HCEC 1CT (cell line): ENCODE data around the gene ELFN2.
A peak's percentile ranks its signal among the peaks of the same experiment; 100 is the strongest.

Experiments used
- DNase-seq: peaks from one replicate; pipeline ENCODE4 v3.0.0-alpha.2; 2017

ELFN2 gene

DNA sequence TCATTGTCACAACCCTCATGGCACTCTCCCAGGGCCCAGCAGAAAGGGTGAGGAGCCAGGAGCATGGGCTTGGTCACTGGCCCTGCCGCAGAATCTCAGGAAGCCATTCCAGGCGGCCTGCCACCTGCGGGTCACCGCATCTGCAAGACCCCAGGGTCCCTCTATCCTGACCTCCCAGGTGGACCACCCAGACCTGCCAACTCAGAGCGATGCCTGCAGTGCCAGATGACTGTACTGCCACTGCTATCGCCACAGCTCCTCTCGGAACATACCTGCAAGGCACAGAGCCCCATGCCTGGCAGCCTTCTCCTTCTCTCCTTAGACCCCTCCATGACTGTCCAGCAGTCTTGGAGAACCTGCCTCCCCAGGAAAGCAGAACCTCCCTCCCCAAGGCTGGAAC lies 26.4 kb upstream of the ELFN2 start:
- DNase-seq = no peak

DNA sequence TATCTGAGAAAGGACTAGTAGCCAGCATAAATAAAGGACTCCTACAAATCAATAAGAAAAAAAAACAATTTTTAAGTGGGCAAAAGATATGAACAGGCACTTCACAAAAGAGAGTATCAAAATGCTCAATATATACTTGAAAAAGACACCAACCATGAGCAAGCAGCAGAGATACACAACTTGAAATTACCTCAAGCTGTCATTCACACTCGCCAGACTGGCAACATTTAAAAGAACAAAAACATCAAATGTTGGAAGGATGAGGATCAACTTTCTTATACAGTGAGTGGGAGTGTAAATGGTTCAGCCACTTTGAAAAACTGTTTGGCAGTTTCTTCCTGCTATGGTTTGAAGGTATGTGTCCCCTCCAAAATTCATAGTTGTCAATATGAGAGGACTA lies 23.9 kb upstream of the ELFN2 start:
- DNase-seq = no peak

DNA sequence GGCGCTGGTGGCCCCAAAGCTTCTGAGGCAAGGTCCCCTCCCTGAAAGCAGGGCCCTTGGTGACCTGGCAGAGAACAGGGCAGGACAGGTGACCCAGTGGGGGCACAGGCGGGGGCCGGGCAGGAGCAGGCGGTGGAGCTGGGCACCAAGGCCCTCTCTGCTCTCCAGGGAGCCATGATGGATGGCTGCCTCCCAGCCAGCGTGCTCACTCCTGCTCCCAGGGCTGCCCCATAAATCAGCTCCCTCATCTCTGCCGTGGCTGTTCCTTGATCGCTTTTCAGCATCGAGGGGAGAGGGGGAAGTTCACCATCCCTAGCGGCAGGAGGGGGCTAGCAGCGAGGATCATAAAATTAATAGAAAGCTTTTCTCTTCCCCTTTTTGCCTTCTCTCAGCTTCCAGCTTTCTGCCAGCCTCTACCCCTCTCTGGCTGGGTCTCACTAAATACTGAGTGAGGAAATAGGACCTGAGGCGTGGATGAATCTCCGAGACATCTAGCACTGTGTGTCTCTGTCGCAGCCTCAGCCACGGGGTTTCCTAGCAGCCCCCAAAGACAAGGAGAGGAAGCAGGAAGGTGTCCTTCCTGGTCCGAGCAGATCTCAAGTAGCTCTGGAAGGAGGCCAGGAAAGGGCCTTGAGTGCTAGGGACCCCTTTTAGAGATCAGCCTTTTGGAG lies 22.2 kb upstream of the ELFN2 start:
- no peak for DNase-seq

DNA sequence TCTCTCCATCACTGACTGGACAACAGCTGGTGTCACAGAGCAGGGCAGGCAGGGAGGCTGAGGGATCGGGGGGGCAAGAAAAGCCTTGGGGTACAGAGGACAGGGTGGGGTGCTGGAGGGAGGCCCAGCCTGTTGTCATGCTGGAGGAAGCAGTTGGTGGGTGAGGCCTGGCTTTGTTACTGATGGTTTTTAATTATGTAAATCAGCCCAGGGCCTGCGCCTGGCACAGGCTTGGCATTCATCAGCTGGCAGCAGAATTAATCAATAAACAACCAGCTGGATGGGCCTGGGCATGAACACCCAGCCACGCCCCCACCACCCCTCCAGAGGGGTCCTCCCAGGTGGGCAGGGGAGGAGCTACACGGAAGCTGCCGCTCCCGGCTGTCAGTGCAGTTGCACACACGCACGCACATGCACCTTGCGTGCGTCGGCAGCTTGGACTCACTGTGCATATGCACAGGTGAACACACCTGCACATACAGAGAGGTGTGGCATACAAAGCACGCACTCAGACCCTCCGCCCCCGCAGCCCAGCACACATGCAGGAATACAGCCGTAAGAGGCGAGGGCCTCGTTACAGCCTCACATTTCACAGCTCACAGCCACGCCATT lies 21.3 kb upstream of the ELFN2 start:
- DNase-seq = no peak

DNA sequence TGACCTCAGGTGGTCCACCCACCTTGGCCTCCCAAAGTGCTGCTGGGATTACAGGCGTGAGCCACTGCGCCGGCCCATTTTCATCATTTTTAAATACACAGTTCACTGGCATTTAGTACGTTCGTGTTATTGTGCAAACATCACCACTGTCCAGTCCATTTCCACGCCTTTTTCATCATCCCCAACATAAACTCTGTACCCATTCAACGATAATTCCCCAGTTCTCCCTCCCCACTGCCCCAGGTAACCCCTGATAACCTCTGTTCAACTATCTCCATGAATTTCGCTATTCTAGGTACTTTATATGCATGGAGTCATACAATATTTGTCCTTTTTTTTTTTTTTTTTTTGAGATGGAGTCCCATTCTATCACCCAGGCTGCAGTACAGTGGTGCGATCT lies 18.2 kb upstream of the ELFN2 start:
- no peak for DNase-seq

DNA sequence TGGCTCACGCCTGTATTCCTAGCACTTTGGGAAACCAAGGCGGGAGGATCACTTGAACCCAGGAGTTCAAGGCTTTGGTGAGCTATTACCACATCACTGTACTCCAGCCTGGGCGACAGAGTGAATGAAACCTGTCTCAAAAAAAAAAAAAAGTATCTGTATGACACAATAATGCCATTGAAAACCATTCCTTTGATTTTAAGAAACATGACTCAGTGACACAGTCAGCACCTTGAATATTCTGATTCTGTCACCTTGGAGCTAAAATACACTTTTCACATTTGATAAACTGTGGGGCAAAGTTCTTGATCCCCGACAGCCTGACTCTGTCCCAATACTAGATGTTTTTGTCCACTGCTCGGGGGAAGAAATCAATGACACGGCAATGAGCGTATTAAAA lies 16.7 kb upstream of the ELFN2 start:
- DNase-seq = no peak

DNA sequence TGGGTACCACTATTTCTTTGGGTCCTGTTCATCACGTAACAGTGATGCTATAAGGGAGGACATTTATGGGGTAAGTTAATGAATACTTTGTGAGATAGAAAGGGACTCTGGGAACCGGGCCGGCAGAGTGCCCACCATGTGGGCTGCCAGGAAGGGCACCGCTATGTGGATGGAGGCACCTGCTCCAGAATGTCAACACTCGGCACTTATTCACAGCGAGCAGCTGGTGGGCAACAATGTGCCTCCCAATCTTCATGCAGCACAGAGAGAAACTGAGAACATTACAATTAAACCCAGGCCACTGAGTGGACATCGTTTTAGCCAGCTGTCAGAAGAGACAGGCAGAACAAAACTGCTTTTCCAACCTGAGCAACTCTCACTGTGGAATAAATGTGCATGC lies 15.8 kb upstream of the ELFN2 start:
- no peak for DNase-seq

DNA sequence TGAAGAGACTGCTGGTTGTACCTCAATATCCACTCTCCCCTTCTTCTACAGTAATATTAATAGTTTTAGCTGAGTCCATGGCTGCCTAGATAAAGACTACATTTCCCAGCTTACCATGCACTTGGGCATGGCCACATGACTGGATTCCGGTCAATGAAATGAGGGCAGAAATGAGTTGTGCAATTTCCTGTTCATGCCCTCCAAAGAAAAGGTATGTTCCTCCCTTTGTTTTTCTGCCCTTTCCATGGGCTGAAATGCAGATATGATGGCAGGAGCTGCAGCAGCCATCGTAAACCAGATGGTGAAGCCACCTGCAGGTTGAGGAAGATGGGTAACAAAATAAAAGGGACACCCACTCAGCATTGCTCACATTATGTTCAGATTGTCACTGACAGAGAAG lies 15.3 kb upstream of the ELFN2 start:
- peak; percentile 33 for DNase-seq

DNA sequence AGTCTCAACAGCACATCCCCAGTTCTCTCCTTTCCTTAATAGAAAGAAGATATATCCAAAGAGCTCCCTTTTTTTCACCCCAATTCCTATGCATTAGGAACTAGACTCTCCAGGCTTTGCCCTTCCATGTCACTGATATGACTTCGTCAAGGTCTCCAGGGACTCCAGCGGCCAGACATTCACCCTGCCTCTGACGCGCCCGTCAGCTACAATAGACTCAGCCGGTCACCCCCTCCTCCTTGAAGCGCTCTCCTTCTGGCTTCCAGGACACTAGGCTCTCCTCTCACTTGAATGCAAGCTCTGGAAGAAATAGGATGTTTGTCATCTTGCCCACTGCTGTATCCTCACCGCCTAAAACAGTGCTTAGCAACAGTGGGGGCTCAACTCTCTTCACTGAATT lies 14.9 kb upstream of the ELFN2 start:
- no peak for DNase-seq

DNA sequence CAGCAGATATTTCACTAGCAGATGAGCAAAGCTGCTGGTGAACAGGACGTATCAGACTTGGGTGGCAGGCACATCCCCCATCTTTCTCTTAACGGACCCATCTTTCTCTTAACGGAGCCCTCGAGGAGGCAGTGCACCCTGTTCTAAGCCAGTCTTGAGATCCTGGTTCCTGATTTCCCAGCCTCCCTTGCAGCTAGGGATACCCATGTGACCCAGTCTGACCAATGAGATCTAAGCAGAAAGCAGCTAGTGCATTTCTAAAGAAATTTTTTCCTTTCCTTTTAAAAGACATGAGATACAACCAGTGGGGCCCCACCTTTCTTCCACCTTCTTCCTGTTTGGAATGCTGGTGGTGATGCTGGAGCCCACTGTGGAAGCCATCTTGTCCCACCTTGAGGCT lies 13.6 kb upstream of the ELFN2 start:
- DNase-seq = no peak

DNA sequence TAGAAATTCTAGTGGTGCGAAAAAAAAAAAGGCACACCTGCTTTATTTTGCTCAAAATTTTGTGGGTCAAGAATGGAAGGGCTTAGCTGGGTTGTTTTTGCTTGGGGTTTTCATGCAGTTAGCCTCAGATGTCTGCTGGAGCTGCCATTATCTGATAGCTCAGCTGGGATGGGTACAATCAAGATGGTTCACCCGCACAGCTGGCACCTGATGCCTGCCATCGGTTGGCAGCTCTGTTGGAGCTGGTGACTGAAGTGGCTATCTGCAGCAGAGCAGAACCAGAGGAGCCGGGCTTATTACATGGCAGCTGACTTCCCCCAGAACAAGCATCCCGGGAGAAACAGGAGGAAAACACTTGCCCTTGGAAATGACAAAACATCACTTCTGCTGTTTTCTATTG lies 12.1 kb upstream of the ELFN2 start:
- DNase-seq = no peak

DNA sequence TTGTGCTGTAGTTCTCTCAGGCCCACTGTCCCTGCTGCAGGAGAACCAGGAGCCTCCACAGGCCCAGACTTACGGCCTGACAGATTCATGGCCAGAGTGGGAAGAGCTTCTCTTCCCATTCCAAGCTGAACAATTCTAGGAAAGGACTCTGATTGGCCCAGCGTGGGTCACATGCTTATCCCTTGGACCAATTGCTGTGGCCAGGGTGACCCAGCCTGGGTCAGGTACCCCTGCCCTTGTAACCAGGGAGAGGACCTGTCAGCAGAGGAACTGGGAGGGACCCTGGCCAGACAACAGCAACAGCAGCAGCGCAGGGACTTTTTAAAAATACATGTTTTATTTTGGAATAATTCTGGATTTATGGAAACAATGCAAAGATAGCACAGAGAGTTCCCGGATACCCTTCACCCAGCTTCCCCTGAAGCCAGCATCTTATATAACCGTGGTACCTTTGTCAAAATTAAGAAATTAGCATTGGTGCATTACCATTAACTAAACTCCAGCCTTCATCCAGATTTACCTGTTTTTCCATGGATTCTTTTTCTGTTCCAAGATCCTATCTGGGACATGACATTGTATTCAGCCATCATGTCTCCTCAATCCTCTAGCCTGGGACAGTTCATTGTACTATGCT lies 8.8 kb upstream of the ELFN2 start:
- no peak for DNase-seq

DNA sequence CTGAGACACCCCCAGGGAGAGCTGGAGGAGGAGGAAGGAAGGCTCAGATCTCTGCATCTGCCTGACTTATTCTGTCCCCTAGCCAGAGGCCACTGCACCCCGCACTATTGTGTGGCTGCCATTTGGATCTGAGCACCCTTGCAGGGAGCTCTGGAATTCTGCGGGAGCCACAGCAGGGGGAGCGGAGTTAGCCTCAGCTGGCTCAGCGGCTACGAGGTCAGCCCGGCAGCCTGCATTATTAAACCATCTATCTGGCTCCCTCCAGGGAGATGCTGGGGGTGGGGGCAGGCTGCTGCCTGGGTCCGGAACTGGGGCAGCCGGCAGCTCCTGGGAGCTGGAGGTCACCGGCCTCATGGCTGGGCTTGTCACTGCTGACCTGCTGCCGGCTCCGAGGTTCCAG lies 6.5 kb upstream of the ELFN2 start:
- no peak for DNase-seq

DNA sequence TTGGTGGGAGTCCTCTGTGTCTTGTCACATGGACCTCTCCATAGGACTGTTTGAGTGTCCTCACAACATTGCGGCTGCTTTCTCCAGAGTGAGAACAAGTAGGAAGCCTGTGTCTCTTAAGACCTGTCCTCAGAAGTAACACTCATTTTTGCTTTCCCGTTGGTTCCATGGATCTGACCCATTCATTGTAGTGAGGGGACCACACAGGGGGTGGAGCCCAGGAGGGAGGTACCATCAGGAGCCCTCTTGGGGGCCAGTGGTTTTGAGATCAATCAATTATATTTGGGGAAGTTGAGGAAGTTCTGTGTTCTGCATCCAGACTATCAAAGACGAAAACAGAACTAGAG lies 5.4 kb upstream of the ELFN2 start:
- no peak for DNase-seq

DNA sequence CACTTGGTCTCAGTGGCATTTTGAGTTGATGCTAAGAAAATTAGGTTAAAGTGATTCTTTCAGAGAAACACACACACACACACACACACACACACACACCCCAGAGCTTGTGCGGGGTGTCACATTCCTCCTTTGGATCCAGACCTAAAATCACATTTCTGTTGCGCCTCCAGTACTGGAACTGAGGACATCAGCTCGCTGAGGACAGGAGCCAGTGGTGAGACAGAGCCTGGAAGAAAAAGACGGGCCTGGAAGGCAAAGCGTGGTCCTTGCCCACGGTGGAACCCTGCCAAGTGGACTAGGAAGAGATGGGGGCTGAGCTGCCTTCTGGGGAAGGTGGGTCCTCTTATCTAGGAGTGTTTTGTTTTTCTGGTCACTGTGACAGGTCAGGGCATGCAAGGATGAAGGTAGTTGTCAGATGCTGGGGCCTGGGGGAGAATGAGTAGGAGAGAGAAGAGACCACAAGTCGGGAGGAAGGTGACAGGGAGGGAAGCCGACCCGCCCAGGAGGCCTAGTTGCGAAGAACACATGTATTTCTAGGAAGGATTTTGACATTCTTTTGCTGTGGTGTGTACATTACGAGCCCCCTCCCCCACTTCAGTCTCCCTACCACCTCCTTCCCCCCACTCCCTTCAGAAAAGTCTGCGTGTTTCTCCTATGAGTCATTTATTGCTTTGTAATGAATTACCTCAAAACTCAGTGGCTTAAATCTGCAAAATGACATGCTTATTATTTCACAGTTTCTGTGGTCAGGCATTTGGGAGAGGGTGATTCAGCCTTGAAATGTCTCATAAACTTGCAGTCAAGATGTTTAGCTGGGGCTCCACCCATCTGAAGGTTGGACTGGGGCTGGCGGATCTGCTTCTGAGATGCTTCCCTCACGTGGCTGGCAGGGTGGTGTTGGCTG lies 4.8 kb upstream of the ELFN2 start:
- peak; percentile 98 for DNase-seq

DNA sequence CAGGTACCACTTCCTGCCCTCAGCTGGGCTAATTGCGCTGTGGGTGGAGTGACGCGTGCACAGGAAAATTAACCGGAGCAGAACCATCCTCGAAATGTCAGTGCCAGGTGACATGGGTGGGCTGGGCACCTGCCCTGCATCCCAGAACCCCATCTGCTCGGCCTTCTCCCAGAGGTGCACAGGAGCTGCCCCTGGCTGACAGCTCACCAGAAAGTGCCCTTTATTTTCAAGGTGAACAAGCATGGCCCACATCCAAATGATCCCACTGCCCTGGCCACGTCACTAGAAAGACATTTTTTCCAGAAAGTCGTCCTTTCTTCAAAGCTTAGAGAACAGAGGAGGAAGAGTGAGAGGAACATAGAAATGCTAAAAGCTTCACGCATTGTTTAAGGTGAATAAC lies 4.1 kb upstream of the ELFN2 start:
- DNase-seq = no peak

DNA sequence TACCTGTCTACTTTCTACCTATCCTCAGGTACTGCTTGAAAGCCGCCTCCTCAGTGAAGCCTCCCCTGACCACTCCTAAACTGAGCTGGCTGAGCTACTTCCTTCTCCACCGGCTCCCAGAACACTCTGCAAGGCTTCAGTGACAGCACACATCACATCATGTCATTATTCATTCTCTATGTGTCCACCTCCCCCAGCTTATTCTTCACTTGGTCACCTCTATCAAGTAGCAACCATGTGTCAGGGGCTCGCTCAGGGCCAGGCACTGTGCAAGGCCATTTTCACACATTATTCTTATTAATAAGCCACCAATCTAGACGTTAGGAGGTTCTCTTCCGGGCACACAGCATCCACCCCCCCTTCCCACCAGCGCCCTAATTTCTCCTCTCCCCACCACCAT lies 3.7 kb upstream of the ELFN2 start:
- no peak for DNase-seq

DNA sequence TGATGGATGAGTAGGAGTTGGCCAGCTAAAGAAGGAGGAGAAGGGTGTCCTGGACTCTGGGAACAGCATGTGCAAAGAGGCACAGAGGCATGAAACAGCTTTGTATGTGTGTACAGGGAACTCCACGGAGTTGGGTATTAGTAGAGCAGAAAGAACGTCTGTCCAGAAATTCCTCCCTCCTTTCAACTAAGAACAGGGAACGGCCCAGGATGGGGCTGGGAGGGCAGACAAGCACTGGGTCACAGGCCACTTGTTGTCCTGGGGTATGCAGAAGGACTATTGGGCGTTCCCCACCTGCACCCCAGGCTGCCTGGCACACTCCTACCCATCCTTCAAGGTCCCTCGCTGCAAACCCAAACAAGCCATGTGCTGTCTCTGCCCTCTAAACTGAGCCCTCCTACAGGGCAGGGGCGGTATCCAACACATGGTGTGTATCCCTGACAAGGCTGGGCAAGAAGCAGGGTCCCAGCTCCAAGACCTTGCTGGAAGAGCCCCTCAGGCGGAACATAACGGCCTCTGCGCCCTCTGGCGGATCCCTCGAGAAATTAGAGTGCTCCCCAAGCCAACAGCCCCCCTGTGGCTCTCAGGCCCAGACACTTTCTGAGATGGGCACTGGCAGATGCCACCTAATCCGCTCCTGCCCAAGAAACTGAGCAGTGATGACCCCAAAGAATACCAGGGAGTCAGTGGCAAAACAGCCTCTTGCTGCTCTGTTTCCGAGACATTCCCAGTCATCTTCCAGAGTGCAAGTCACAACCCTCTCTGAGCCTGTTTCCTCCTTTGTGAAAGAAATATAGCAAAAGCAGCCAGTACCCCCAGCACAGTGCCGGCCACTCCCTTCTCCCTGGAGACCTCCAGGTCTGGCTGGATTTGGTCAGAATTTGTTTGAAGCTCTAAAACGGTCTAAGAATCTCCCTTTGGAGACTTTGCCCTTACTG lies 1.6 kb upstream of the ELFN2 start:
- DNase-seq = peak; percentile 32

DNA sequence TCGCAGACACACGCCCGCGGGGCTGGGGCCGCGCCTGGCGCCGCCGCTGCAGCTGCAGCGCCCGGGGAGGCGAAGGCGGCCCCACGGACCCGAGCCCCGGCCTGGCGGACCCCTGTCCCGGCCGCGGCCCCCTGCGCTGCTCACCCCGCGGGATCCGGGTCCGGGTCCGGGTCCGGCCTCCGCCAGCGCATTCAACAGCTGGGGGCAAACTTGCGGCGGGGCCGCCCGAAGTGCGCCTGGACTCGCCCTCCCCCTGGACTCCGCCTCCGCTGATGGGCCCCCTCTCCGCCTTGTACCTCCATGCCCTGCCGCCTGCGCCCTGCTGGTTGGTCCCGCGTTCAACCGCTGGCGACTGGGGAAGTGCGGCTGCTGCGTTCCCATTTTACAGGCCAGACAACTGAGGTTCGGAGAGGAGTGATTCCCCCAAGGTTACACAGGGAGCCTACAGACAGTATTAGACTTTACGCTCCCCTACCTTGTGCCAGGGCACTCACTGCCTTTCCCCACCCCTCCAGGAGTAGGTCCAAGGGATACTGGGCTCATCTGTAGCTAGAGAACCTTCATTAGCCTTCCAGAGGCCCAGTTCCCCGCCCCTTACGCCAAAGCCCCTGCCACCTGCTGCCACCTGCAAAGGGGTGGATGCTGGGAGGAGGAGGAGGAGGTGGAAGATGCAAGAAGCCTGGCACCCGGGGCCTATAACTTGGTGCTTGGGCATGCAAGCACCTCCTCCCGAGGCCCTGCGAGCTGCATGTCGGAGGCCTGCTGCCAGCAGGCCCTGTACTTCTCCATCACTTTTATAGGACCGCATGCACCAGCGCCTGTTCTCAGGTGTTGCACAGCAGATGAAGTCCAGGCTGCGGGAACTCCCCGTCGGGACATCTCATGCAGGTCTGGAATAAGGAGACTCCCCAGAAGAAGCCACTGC lies 694 bp upstream of the ELFN2 start:
- no peak for DNase-seq

DNA sequence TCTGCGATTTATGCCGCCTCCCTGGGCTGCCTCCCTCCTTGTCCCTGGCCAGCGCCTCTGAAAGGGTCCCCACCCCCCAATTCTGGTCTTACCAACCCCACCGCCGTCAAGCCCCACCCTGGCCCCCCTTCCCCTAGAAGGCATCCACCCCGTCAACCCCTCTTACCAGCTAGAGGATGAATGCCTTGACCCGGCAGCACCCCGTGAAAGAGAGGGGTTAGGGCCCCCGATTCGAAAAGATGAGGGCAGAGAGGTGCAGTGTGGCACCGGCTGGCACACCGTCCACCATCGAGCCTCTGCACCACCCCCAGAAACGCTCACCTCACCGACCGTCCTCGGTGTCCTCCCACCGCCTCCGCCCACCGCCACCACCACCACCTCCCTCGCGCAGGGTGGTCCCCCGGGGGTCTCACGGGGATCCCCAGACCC lies 559 bp downstream of the ELFN2 start:
- DNase-seq = no peak
